ENCODE measurements around the gene EXD3.
A peak's percentile ranks its signal among the peaks of the same experiment; 100 is the strongest.

Gene EXD3

GRCh38 chr9:137303151-137303892, 119.6 kb downstream of the EXD3 start:
- no peak for DNase-seq

- DNase-seq, result no peak
These were observed 120.4 kb downstream of the EXD3 start for GRCh38 chr9:137302449-137303150.

- DNase-seq, result peak; percentile 9
These were observed 120.9 kb downstream of the EXD3 start, which contains the start of gene NRARP for GRCh38 chr9:137302118-137302448. Gene NRARP (minus strand): TSS chr9:137302271. CDS start chr9:137301928, 343 bp downstream.

GRCh38 chr9:137301081-137301947, 121.6 kb downstream of the EXD3 start:
- no peak for DNase-seq

- no peak for DNase-seq
These were observed 122.3 kb downstream of the EXD3 start for GRCh38 chr9:137300567-137301080.

GRCh38 chr9:137299938-137300337, 123.0 kb downstream of the EXD3 start:
- DNase-seq, result no peak

GRCh38 chr9:137299203-137299565, 123.8 kb downstream of the EXD3 start:
- no peak for DNase-seq

- DNase-seq, result no peak
These were observed 124.4 kb downstream of the EXD3 start for GRCh38 chr9:137298401-137299202.

- DNase-seq, result no peak
These were observed 125.0 kb downstream of the EXD3 start for GRCh38 chr9:137297966-137298365.

- DNase-seq, result no peak
These were observed 126.0 kb downstream of the EXD3 start for GRCh38 chr9:137296670-137297664.

- DNase-seq, result no peak
These were observed 126.9 kb downstream of the EXD3 start for GRCh38 chr9:137295849-137296669.

GRCh38 chr9:137295238-137295811, 127.6 kb downstream of the EXD3 start:
- DNase-seq, result no peak

- DNase-seq, result no peak
These were observed 128.2 kb downstream of the EXD3 start for GRCh38 chr9:137294681-137295237.

- DNase-seq, result no peak
These were observed 128.8 kb downstream of the EXD3 start for GRCh38 chr9:137294091-137294680.

GRCh38 chr9:137293482-137294090, 129.4 kb downstream of the EXD3 start:
- DNase-seq, result no peak

GRCh38 chr9:137293094-137293481, 129.9 kb downstream of the EXD3 start:
- DNase-seq, result no peak

GRCh38 chr9:137286975-137287383, 136.0 kb downstream of the EXD3 start:
- no peak for DNase-seq

- DNase-seq, result no peak
These were observed 141.4 kb downstream of the EXD3 start for GRCh38 chr9:137281345-137282116.

All from NCI-H187 treated with DMSO at 0.1 percent for 48 hours (cell line).